ENCODE data around the gene UBAP2L.
A peak's percentile ranks its signal among the peaks of the same experiment; 100 is the strongest.
"Not testable (repeated sequence)": the region's sequence is repeated elsewhere in the genome, so short reads cannot be mapped to it uniquely, and the experiment has no call there.

The UBAP2L gene

DNA sequence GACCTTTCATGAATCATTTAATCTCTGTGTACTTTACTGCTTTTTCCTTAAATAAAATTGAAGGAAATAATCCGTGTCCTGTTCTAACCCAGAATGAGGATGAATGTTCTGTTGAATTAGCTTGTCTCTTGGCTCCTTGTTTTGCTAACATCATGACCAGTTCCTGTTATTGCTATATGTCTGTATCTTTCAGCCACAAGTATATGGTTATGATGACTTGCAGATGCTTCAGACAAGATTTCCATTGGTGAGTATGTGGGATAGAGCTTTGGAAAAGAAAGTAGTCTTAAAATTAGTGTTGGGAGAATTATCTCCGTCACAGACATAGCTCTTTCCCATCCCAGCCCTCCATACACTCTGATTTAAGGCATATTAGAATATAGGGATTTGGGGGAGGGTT is 38.0 kb downstream of the UBAP2L start:
- DNase-seq: no peak

DNA sequence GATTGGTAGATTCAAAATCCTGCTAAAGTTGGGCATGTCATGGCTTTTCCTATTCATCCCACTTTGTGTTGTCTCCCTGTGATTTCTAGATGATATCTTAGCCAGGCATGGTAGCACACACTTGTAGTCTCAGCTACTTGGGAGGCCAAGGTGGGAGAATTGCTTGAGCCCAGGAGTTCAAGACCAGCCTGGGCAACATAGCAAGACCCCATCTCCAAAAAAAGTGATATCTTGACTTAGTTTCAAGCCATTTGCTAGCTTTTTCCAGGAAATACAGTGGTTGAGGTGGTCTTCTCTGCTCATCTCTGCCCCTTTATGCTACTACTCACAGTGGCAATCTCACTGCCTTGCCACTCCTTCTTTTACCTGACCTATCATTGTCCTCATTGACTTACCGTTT is 39.4 kb downstream of the UBAP2L start:
- no peak for DNase-seq

DNA sequence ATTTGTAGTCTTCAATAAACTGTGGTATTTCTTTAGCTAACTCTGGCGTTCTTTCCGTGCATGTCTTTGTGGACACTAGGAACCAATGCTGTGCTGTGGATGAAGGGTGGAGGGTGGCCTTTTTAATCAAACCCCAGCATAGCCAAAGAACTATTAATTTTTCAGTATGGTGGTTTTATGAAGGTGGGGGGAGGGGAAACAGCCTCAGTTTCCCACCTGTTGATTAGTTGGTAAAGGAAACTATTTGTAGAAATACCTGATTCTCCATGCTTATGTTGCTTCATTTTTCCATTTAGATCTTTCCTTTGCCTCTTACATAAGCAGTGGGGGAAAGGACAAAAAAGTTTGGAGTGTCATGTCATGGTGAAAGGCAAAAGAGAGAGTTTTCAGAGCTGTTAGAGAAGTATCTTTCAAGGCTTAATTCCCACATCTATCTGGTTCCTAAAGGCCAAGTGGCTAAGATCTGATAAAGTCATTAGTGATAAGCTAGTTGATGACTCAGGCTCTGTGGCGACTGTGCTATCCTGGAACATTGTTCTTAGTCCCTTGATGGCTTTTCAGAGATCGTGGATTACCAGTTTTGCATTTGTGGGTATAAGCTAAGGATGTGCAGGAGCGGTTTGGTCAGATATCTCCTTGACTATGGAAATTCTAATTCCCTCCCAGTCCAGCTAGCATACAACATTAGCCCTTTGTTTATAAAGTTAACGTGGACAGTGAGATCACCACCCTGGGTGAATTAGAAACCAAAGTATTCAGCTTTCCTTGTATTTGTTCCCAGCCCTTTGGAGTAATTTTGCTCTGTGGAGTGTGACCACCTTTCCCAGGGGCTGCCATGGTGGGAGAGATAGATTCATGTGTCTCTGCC is 42.9 kb downstream of the UBAP2L start:
- DNase-seq: no peak

DNA sequence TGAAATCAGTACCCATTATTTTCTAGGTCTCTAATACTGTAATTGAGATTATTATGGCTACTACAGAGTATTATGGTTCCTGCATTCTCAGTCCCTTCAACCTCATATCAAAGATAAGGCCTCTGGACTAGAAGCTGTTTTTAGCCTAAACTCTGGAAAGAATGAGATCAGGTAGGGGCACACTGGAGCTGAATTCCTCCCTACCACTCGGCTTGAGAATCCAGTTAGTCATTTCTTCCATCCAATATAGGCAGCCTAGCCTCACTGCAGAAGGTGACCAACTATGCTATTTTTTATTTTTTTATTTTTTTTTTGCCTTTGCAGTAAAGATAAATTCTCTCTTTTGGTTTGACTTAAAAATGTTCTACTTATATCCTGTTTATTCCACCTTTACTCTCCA is 43.7 kb downstream of the UBAP2L start:
- no peak for DNase-seq

DNA sequence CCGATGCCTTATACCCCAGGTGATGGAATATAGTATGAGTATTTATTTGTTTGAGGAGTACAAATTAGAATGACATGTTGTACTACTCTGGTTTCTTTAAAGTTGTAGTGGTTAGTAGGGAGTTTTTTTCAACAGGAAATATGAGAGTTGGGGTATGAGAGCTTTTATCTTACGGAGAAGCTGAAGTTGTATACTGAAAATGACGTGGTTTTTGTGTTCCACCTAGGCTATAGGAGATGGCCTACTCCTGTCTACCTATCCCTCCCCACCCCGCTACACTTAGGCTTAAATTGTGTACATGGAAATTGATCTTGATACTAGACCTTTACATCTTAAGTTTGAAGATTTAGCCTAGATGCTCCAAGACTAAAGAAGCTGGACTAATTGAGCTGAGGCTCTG is 44.8 kb downstream of the UBAP2L start:
- DNase-seq: no peak

DNA sequence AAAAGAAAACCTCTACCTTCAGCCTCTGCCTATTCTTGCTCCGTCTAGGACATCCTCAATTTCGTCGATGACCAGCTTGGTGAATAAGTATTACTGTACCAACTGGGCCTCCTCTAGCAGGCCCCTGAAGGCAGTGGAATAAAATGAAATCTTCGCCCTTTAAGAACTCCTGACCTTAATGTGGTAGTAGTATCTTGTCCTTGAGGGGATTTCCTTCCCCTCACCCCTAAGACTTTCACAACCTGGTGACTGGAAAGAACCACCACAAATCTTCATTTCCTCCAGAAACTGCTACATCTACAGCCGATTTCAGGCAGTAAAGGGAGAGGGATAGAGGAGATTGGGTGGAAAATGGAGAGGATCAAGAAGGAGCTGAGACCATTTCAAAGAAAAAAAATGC is 50.1 kb downstream of the UBAP2L start:
- no peak for DNase-seq

DNA sequence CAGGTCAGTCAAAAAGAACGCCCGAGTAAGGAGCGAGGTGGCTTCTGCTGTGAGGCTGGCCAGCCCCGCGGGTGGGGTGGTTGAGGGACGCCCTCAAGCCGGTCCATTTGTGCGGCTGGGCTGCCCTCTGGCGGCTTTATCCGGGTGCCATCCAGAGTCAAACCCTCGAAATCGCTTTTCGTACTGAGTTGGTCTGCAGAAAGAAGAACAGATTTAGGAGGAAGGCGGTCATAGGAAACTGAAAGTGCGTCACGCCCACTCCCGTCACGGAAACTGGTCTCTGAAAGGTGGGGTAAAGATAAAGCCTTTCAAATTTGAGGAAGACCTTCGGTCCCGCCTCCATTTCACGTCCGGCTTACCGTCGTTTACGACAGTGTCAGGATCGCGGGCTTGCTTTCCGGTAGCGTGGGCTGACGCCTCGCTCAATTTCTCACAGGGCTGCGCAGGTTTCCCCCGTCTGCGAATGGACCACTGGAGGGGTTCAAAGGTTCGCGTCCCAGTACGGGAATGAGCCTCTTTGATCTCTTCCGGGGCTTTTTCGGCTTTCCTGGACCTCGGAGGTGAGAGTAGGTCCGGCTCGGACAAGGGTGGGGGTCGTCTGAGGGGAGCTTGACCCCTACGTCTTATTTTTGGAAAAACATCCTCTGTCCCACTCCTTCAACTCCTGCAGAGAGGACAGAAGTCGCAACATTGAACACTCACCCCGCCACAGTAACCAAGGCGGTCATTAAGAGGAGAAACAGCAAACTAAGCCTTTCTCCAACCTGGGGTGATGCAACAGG is 51.7 kb downstream of the UBAP2L start, which contains the start of gene HAX1:
HAX1 (plus strand) TSS at position 413 of the 782 bp plus-strand sequence; CDS start at position 508, 95 bp downstream.
- peak; percentile 95 for DNase-seq

DNA sequence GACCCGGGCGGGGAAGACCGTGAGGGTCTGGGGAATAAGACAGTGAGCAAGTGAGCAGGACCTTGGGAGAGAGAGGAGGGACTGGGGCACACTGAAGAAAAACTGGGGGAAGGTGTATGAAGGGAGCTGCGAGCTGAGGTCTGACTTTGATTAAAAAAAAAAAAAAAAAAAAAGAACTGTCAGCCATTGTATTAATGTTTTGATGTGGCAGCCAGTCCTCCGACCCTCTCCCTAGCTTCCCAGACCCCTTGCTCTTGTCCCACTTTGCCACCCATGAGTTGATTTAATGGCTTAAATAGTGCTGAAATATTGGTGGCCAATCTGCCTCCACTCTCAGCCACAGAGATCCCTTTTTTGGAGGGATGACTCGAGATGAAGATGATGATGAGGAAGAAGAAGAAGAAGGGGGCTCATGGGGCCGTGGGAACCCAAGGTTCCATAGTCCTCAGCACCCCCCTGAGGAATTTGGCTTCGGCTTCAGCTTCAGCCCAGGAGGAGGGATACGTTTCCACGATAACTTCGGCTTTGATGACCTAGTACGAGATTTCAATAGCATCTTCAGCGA is 52.3 kb downstream of the UBAP2L start:
- DNase-seq: no peak

DNA sequence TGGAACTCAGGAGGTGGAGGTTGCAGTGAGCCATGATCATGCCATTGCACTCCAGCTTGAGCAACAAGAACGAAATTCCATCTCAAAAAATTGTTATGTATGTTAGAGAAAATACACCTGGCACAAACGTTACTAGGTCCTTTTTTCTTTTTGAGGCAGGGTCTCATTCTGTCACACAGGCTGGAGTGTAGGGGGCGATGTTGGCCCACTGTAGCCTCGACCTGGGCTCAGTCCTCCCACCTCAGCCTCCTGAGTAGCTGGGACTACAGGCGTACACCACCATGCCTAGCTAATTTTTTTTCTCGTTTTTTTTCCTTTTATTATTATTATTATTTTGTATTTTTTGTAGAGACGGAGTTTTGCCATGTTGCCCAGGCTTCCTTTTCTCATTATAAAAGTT is 56.0 kb downstream of the UBAP2L start:
- no peak for DNase-seq

DNA sequence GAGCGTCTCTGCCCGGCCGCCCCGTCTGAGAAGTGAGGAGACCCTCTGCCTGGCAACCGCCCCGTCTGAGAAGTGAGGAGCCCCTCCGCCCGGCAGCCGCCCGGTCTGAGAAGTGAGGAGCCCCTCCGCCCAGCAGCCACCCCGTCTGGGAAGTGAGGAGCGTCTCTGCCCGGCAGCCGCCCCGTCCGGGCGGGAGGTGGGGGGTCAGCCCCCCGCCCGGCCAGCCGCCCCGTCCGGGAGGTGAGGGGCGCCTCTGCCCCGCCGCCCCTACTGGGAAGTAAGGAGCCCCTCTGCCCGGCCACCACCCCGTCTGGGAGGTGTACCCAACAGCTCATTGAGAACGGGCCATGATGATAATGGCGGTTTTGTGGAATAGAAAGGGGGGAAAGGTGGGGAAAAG is 66.8 kb downstream of the UBAP2L start:
- not testable (repeated sequence) for DNase-seq

DNA sequence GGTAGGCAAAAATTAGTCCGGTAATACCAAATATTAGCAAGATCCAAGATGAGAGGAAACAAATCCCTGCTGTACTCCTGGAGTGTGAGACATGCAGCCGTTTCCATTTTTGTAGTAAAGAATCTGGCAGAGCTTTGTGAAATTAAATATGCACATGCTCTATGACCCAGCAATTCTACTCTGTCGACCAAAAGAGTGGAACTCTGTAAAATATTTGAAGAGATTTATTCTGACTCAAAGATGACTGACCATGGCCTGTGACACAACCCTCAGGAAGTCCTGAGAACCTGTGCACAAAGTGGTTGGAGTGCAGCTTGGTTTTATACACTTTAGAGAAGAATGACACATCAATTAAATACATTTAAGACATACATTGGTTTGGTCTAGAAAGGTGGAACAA is 67.9 kb downstream of the UBAP2L start:
- DNase-seq: no peak

DNA sequence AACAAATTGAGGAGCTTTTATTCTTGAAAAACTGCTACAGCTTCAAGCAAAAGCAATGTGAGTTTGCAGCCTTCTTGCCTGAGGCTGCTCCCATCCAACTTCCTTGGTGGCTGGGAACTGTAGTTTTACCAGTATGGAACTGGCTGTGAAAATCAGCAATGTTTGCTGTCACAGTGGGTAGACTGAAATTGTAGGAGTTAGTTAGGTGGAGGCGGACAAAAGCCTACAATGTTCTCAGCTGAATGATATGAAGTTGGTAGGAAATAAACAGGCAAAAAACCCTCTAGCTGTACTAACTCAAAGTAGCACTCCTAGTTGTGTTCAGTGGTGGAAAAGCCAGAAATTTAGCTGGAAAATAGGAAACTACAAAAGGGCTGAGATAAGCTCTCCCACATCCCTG is 70.2 kb downstream of the UBAP2L start:
- no peak for DNase-seq

DNA sequence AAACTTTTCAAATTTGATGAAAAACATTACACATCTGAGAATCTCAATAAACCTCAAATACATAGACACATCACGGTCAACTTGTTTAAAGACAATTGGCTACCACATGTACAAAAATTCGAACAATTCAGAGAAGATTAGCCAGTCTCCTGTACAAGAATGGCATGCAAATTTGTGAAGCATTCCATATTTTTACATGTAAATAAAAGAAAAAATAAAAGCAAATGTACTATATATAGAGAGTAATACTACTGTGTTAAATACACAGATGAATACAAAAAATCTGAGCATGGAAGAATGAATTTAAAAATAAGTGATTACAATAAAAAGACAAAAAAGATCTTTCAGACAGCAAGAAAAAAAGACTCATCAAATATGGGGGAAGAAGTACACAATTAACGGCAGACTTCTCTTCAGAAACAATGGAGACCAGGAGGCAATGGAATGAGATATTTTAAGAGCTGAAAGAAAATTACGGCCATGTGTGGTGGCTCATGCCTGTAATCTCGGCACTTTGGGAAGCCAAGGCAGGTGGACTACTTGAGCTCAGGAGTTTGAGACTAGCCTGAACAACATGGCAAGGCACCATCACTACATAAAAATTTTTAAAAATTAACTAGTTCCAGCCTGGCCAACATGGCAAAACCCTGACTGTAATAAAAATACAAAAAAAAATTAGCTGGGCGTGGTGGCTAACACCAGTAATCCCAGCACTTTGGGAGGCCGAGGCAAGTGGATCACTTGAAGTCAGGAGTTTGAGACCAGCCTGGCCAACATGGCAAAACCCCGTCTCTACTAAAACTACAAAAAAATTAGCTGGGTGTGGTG is 74.9 kb downstream of the UBAP2L start:
- no peak for DNase-seq

DNA sequence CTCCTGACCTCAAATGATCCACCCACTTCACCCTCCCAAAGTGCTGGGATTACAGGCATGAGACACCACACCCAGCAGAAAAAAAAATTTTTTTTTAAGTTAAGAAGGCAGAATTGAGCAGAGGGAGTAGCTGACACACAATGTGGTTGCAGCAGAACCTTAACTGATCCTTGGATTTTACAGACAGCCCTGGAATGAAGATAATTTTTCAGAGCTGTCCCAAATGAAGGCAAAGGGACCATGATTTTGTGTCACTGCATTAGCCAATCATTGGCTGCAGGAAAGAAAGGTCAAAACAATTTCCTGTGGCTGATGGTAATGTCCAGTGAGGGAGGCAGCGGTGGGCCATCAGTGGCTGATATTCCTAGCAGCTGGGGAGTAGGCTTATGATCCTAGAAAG is 80.8 kb downstream of the UBAP2L start:
- no peak for DNase-seq

DNA sequence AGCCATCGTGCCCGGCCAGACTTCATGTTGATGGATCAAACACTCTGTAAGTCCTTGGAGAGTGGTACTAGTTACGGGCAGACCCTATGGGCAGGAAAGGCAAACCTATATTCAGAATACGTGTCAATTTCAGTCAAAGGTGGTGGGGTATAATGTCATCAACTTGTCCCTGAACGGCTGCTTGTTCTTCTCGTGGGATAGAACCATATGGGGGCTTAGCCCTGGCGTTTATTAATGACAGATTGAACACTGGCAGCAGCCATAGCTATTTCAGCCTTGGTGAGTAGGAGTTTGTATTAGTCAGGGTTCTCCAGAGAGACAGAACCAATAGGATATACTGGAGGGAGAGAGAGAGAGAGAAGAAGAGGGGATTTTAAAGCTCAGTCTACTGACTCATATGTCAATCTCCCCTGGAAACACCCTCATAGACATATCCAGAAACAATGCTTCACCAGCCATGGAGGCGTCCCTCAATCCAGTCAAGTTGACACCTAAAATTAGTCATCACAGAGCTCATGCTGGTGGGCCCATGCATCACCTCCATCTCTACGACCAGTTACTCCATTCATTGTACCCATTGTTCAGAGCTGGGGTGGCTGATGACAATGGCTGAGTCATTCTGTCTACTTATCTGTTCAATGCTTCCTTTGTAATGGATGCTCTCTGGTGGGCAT is 84.0 kb downstream of the UBAP2L start:
- DNase-seq: no peak

DNA sequence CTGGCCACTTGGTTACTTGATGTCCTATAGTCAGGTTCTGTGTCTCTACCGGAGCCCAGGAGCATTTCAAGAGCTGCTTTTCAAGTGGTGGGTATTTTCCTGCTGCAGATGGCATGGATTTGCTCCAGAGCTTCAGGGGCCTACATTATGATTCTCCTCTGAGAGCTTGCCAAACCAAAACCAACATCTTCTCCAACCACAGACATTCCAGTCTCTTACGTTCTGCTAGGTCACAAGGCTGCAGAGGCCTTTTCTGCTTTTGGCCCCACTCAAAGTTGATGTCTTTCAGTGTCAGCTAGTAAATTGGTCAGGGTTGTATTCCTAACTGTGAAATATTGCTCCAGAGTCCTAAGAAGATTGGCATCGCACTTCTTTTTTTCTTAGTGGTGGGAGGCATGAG is 85.4 kb downstream of the UBAP2L start:
- no peak for DNase-seq

DNA sequence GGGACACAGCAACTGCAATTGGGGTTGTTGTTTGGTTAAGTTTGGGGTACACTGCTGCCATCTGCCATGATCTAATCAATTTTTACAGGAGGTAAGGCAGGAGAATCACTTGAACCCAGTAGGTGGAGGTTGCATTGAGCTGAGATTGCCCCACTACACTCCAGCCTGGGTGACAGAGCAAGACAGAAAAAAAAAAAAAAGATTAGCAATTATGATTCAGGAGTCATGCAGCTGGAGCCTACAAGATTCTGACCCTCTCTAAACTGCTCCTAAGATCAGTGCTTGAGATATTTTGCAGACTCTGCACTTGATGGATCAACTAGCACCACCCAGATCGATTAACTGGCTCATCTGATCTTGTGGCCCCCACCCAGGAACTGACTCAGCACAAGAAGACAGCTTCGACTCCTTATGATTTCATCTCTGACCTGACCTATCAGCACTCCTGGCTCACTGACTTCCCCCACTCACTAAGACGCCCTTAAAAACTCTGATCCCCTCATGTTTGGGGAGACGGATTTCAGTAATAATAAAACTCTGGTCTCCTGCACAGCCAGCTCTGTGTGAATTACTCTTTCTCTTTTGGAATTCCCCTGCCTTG is 87.0 kb downstream of the UBAP2L start:
- not testable (repeated sequence) for DNase-seq

DNA sequence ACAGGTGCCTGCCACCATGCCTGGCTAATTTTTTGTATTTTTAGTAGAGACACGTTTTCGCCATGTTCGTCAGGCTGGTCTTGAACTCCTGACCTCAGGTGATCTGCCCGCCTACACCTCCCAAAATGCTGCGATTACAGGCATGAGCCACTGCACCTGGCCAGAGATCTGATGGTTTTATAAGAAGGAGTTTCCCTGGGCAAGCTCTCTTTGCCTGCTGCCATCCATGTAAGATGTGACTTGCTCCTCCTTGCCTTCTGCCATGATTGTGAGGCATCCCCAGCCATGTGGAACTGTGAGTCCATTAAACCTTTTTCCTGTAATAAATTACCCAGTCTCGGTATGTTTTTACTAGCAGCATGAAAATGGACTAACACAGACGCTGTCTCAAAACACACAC is 88.4 kb downstream of the UBAP2L start:
- DNase-seq: not testable (repeated sequence)

DNA sequence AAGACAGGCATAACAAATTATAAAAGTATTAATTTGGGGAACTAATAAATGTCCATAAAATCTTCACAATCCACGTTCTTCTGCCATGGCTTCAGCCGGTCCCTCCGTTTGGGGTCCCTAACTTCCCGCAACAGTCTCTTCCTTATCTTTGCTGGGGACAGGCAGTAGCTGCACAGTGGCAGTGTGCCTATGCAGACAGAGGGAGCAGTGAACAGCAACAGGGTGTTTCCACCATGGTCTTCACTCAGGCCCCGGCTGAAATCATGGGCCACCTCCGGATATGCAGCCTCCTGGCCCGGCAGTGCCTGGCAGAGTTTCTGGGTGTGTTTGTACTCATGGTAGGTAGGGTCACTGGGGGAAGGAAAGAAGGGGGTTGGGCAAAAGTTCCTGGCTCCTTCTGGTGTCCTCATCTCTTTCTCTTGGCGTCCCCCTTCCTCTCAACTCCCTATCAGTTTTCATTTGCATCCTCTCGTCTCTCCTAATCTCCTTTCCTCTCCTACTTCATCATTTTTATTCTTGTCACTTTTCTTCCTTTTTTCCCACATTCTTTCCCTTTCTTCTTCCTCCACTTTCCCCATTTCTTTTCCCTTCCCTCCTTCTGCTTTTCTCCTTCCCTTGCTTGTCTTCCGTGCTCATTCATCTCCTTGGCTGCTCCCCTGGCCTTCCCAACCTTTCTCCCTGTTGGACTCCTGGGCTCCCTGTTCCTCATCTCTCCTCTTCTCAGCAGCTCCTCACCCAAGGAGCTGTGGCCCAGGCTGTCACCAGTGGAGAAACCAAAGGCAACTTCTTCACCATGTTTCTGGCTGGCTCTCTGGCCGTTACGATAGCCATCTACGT is 91.7 kb downstream of the UBAP2L start:
- not testable (repeated sequence) for DNase-seq

DNA sequence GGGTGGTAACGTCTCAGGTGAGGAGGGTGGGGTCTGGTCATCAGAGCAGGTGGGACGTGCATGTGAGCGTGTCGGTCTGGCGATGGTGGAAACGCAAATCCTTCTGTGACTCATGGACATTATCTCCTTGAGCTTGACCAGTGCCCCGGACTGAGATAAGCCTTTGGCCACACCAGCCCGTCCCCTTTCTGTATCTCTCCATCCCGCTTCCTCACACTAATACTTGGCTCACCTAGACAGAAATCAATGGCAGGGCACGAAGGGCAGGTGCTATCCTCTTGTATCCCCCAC is 92.3 kb downstream of the UBAP2L start:
- DNase-seq: no peak

DNA sequence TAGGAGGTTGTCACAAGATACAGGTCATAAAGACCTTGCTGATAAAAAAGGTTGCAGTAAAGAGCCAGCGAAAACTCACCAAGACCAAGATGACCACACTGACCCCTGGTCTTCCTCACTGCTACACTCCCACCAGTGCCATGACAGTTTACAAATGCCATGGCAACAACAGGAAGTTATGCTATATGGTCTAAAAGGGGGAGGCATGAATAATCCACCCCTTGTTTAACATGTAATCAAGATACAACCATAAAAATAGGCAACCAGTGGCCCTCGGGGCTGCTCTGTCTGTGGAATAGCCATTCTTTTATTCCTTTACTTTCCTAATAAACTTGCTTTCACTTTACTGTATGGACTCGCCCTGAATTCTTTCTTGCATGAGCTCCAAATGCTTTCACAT is 93.5 kb downstream of the UBAP2L start:
- DNase-seq: not testable (repeated sequence)
